NCI-H2227 (cell line): ENCODE measurements around the gene FAN1.

Experiments
- DNase-seq: peaks from one replicate; lab custom pipeline; 2025; ENCODE audit not compliant: unreplicated experiment; lab: John Stamatoyannopoulos, UW

Gene FAN1

DNA sequence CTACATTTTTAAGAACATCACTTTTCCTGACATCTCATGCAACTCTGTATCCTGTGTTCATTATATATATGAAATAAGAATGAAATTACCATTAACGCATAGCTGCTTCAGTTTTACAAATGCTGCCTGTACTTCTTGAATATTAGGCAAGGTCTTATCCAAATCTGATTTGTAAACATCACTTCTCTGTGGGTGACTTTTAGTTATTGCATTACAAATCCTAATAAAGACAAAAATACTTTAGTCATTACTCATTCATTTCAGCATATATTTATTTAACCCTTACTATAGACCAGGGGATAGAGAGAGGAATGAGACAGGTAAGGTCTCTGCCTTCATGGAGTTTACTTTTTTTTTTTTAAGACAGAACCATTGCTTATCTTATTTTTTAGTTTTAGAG is 51.0 kb downstream of the FAN1 start:
- no peak for DNase-seq

DNA sequence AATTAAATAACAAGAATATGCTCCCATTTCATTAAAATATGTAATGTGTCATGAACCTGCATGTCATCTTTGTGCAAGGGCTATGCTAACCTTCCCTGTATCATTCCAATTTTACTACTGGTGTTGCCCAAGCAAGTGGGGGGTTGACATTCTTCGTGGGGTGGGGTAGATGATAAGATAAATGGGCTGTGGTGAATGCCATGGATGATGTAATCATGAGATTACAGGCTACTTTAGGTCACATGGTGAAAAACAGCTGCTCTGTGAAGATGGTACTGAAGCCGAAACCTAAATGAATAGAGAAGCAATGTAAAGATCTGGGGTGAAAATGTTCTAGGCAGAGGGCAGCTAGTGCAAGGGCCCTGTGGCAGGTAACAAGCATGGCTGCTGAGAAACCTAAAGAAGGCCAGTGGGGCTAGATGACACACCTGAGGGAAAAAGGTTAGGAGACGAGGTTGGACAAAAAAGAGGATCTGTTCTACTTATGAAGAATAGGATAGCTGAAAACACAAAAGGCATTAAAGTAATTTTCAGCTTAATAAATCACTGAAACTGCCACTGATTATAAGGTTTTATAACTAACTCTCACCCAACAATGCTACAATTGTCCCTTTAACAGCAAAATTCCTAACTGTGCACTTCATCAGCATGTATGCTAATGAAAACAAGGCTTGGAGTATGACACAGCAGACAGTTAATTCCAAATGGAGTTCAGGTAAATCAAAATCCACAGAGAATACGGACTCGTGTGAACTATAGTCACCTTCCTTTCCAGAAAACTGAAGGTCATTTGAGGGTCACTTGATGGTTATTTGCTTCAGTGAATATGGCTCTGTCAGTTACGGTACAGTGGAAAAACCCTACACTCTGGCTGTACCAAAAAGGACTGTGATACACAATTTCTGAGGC is 52.8 kb downstream of the FAN1 start:
- DNase-seq, result no peak

DNA sequence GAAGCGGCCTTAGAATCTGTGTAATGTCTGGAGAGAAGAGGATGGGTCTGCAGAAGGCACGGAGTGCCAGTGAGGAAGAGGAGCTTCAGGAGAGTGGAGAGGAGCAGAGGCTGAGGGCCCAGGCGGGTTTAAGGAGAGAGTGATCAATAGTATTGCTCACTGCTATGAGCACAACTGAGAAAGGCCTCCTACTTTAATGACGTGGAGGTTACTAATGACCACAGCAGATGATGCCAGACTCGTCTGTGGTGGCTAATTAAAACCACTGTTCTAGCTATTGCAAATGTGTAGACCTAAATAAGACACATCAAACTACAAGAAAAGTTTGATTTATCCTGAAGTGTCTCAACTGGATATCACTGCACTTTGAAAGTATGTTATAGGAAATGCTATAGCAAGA is 54.5 kb downstream of the FAN1 start:
- DNase-seq, result no peak

DNA sequence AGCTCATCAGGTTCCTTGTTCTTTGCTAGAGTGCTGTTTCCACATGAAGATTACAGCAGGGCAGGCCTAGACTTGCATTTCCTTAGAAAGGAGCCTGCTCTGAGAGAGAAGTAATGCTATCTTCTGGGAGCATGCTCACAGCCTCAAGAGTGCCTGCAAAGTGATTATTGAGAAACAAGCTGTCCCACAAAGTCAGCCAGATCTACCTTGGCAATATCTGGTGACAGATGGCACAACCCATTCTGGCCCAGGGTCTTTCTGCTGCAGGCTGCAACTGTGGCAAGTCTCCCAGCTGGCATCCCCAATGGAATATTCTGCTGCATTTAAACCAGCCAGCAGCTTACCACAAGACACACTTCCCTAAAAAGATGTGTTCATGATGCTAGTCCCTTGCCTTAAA is 58.4 kb downstream of the FAN1 start:
- no peak for DNase-seq

DNA sequence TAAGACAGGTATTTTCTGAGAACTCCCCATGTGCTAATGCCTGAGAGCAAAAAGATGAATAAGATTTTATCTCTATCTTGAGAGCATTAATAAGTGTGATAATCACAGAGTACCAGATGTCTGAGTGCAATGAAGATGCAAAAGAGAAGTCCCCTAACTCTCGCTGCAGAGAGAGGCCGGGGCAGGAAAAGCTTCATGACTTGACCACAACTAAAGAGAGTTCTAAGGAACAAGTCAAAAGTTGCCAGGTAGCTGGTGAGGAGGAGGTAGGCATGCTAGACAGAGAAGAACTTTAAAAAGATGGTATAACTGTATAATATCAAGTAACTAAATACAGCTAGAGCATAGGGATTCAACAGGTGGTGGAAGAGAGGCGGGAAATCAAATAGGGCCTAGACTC is 58.9 kb downstream of the FAN1 start:
- no peak for DNase-seq

GRCh38 chr15:30963681-30964080 is 60.0 kb downstream of the FAN1 start:
- DNase-seq, result no peak

DNA sequence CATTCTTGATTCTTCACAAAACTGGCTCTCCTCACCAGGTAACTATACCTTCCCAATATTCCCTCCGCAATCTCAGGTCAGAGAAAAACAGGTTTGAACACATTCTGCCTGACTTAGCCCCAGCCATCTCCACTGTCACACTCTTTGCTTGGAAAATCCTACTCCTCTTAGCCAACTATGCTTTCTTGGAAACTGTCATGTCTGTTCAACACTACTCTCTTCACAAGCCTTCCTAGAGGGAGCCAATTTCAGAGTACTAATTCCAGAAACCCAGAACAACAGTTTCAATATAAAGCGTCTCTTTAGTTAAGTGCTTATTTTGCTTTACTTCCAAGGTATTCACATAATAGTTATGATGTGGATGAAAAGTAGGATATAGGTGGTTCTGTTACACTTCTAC is 66.0 kb downstream of the FAN1 start:
- DNase-seq, result no peak

GRCh38 chr15:30973379-30973778 is 69.7 kb downstream of the FAN1 start:
- DNase-seq, result no peak

DNA sequence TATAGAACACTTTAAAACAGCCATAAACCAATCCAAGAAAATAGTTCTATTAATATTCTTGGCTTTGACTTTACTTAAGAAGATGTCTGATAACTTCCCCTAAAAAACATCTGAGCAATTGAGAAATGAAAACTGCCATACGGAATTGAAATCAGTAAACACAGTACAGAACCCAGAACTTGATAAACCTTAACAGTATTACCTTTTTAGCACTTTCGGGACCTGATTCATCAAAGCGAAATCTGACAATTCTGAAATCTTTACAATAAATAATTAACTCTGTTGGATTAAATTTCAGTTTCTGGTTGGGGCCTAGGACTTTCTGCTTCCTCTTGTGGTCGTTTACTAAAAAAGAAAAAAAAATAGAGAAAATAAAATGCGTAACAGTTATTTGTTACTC is 70.4 kb downstream of the FAN1 start:
- DNase-seq, result no peak

DNA sequence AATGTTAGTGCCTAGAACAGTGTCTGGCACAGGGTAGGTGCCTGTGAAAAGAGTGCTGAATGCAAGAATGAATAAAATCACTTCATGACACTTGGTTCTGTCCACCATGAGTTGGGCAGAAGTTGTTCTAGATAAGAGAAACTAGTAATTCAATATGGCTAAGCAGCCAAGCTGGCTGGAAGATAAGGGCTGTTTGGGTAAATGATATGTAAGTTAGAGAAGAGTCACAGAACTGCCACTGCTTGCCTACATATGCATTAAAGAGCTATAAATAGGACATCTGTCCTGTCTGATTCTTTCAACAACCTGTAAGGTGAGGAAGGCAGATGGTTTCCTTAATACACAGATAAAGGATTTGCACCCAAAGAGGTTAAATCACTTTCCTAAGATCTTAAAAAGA is 74.6 kb downstream of the FAN1 start:
- no peak for DNase-seq

DNA sequence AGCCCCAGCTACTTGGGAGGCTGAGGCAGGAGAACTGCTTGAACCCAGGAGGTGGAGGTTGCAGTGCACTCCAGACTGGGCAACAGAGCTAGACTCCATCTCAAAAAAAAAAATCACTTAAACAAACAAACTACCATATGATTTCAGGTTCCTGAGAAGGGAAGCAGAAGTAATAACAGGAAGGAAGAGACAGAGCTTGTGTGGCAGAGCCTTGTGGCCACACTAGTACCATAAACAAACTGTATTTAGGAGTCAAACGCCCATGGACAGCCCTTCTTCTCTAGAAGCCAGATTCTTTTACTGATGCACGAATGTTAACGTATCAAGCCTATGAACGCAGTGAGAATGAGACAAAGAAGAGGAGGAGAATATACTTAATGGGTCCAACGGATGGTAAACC is 75.7 kb downstream of the FAN1 start:
- no peak for DNase-seq

- DNase-seq, result no peak
Observed at GRCh38 chr15:30984118-30984517, 80.4 kb downstream of the FAN1 start.

GRCh38 chr15:30984542-30984941 is 80.8 kb downstream of the FAN1 start:
- no peak for DNase-seq

DNA sequence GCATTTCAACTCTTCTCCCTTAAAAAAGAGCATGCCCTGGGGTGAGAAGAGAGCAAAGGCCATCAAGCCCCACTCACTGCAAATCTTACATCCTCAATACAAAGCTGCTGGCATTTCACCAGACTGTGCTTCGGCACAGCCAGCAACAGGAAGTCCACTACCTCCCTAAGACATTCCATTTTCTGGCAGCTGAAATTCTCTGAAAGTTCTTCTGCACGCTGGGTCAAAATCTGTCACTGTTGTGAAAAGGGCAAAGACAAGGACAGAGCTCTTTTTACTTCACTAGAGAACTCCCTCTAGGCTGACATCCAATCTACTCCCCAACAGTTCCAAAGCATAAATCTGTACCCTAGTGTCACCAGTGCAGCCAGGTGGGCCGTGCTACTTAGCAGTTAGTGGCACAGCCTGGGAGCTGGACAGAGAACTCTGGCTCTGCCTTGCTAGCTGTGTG is 81.4 kb downstream of the FAN1 start:
- no peak for DNase-seq

GRCh38 chr15:30990036-30990435 is 86.3 kb downstream of the FAN1 start:
- DNase-seq, result peak; percentile 1

- DNase-seq, result no peak
Observed at GRCh38 chr15:30990446-30991254, 86.9 kb downstream of the FAN1 start.

DNA sequence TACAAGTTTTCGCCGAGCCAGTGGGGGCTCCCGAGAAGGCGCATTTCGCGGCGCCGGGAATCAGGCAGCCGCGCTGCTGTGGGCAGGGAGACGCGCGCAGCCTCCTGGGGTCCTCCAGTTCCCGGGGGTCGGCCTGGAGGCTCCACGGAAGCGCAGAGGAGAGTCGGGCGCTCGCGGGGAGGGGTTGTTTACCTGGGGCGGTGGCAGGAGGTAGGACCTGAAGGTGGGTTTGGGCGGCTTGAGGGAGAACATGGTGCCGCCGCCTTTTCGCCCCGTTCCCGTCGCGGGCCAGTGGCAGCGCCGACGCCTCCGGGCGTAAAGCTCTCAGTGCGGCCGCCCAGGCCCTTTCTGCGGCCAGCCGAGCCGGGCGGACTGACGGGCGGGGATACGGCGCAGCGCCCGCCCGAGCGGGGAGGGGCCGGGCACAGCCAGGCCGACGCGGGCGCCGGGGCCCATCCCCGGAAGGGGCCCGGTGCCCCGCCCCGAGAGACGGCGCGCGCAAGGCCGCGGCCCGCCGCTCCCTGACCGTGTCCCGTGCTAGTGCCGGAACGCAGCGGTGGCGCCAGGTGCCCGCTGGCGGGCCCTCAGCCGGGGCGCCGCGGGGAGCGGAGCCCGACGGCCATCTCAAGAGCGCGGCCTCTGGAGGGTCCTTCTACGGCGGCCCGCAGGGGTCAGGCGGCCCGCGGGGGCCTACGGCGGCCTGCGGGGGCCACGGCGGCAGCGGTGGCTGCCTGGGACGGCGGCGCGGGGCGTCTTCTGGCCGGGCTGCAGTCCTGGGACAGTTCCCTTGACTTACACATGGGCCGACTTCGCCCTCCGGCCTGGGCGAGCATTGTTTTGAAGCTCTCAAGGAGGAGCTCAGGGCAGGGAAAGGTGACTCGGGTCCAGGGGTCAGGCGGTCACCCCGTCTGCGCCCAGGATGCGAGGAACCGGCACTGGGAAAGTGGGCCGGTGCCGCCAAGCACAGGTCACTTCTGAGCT is 87.8 kb downstream of the FAN1 start, which contains the start of gene MTMR10:
Gene MTMR10 (minus strand): TSS at position 374 of the 981 bp plus-strand sequence. CDS start 122 bp downstream, at position 252.
- DNase-seq, result peak; percentile 78

DNA sequence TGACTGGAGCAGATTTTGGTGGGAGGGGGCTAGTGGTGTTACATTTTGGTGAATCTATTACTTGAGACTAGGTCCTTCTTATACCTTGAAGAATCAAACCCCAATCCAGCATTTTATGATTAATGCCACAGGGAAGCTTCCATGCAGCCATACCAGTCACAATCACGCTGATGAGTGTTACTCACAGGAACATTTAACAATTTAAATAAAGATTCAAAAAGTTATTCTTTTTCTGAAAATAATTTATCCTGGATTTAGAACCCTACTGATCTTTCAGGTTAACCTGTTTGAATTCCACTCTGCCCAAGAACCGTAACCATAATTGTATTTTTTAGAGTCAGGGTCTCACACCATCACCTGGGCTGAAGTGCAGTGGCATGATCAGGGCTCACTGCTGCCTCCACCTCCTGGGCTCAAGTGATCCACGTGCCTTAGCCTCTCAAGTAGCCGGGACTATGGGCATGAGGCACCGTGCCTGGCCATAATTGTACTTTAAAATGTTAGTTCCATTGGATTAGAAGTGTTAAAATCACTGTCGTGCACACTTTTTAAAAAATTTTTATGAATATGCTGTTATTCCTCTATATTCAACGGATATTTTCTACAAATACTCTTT is 88.6 kb downstream of the FAN1 start:
- DNase-seq, result no peak
